Superior temporal gyrus (tissue), 1 donor: ENCODE results near the gene RNU1-2.
"Not testable (repeated sequence)": the region's sequence is repeated elsewhere in the genome, so short reads cannot be mapped to it uniquely, and the experiment has no call there.

Source experiments
- DNase-seq: peaks from one replicate; pipeline ENCODE4 v3.0.0-alpha.2; 2016; ENCODE audit errors: extremely low spot score

Gene RNU1-2

GRCh38 chr1:16925635-16926490 is 30.1 kb downstream of the RNU1-2 start:
- no peak for DNase-seq

GRCh38 chr1:16926491-16927073 is 30.8 kb downstream of the RNU1-2 start:
- peak; percentile 31 for DNase-seq

- DNase-seq: no peak
Observed at GRCh38 chr1:16927256-16927655, 31.5 kb downstream of the RNU1-2 start.

GRCh38 chr1:16927711-16928485 is 32.1 kb downstream of the RNU1-2 start:
- no peak for DNase-seq

GRCh38 chr1:16929146-16930041 is 33.6 kb downstream of the RNU1-2 start:
- not testable (repeated sequence) for DNase-seq

- DNase-seq: not testable (repeated sequence)
Observed at GRCh38 chr1:16931206-16931934, 35.6 kb downstream of the RNU1-2 start.

GRCh38 chr1:16933945-16934344 is 38.2 kb downstream of the RNU1-2 start:
- DNase-seq: peak; percentile 25

- DNase-seq: not testable (repeated sequence)
Observed at GRCh38 chr1:16936580-16936979, 40.8 kb downstream of the RNU1-2 start.

- DNase-seq: no peak
Observed at GRCh38 chr1:16938351-16939321, 42.9 kb downstream of the RNU1-2 start.

- DNase-seq: not testable (repeated sequence)
Observed at GRCh38 chr1:16939386-16940180, 43.8 kb downstream of the RNU1-2 start.

- DNase-seq: no peak
Observed at GRCh38 chr1:16944038-16944437, 48.3 kb downstream of the RNU1-2 start.

GRCh38 chr1:16945512-16945911 is 49.7 kb downstream of the RNU1-2 start:
- not testable (repeated sequence) for DNase-seq
